GM19328 (cell line): Measurements from ENCODE around the gene POTEM.
"Not testable (repeated sequence)": the region's sequence is repeated elsewhere in the genome, so short reads cannot be mapped to it uniquely, and the experiment has no call there.

Experiments
- ATAC-seq: cut with Tn5 transposase; IDR thresholded peaks from one replicate; pipeline ENCODE4 v1.9.1; 2021; ENCODE audit warnings: mild to moderate bottlenecking, moderate library complexity; ENCODE audit not compliant: unreplicated experiment

POTEM gene

DNA sequence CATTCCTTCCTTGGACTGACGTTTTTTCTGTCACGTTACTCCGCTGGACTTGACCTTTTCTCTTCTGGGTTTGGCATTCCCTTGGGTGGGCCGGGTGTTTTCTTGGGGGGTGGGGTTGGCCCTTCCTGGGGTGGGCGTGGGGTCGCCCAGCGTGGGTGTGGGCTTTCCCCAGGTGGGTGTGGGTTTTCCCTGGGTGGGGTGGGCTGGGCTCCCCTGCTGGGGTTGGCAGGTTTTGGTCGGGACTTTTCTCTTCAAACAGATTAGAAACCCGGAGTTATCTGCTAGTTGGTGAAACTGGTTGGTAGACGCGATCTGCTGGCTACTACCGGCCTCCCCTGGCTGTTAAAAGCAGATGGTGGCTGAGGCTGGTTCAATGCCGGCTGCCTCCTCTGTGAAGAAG lies at the start of gene POTEM:
Gene POTEM (plus strand): TSS at position 301 of the 400 bp plus-strand sequence. CDS start 52 bp downstream, at position 353.
- not testable (repeated sequence) for ATAC-seq

DNA sequence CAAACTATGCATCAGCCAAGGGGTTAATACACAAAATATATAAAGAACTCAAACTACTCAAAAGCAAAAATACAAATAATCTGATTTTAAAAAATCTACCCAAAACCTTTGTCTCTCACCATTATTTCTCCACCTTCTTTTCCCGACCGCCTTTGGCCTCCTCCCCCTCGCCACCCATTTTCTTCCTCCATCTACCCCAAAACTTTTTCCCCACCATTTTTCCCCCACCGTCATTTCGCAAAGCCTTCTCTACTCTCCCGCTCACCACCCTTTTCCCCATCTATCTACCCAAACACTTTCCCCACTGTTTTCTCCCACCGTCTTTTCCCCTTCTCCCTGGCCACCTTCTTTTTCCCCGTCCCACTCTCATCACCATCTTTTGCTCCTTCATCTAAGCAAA lies 48.9 kb upstream of the POTEM start:
- ATAC-seq = not testable (repeated sequence)

DNA sequence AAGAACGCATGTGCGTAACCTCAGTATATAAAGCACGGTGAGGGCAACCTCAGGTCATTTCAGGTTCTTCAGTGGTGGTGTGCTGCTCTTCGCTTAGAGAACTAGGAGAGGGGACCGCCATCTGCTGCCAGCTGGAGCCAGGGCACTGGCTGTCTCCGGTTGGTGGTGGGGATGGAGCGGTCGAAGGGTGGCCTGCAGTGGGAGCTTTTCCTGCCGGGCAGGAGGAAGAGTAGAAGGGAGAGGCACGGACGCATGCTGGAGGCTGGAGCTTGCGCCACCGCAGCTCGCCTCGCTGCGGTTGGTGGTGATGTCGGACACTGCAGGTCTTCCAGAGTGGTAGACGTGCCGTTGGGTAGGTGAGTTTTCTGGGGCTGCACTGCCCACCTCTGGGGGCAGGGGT lies 47.2 kb upstream of the POTEM start:
- not testable (repeated sequence) for ATAC-seq

DNA sequence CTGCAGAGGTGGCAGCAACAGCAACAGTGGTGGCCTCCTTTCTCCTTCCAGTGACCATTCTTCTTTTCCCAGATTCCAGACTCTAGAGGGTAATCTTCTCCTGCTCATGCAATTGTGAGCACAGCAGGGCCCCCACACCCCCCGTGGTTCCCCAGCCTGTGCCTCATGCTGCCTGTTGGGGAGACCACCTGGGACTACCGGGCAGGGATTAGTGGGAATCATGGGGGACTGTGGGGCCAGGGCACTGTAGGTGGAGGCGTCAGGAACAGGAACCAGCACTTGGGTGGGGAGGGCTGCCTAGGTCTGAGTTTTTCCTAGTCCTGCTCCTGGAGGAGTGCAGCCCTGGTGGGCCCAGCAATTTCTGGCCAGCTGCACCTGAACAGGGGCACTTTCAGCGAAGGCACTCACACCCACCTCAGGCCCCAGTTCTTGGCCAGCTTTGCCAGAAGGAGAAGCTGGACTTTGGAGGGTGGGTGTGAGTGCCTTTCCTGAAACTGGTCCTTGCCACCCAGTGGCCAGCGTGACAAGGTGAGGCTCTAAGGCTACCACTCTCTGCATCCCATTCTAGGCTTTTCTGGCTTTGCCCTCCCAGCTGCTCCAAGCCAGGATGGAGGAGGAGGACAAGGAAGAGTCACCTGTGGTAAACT lies 46.1 kb upstream of the POTEM start:
- not testable (repeated sequence) for ATAC-seq

DNA sequence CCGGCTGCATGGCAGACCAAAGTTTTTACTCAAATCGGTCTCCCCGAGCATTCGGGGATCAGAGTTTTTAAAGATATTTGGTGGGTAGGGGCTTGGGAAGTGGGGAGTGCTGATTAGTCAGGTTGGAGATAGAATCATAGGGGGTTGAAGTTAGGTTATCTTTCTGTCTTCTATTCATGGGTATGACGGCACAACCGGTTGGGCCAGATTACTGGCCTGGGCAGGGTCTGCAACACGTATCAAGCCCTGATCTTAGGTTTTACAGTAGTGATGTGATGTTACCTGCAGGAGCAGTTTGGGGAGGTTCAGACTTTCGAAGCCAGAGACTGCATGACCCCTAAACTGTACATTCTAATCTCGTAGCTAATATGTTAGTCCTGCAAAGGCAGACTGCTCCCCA lies 30.4 kb upstream of the POTEM start:
- ATAC-seq = not testable (repeated sequence)

DNA sequence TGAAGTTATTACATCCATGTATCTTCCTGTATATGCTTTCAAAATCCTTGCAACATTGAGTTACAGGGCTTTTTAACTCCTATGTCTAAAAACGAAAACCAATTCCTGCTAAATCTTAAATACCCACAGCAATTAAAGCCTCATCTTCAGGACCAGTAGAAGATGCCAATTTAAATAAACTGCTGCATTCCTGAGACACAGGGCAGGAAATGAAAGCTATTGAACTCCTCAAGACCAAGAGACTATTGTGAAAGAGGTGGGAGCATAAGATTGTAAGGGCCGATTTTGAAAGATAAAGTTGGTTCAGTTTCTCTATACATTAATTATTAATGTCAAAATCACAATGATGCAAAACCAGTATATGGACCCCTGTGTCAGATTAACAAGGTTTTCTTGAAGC lies 28.5 kb upstream of the POTEM start:
- not testable (repeated sequence) for ATAC-seq

DNA sequence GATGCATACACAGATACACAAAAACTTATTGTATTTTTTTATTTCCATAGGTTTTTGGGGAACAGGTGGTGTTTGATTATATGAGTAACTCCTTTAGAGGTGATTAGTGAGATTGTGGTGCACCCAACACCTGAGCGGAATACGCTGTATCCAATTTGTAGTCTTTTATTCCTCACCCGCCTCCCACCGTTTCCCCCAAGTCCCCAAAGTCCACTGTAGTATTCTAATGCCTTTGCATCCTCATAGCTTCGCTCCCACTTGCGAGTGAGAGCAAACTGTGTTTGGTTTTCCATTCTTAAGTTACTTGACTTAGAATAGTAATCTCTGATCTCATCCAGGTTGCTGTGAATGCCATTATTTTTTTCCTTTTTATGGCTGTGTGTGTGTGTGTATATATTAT lies 17.3 kb upstream of the POTEM start:
- ATAC-seq = not testable (repeated sequence)

DNA sequence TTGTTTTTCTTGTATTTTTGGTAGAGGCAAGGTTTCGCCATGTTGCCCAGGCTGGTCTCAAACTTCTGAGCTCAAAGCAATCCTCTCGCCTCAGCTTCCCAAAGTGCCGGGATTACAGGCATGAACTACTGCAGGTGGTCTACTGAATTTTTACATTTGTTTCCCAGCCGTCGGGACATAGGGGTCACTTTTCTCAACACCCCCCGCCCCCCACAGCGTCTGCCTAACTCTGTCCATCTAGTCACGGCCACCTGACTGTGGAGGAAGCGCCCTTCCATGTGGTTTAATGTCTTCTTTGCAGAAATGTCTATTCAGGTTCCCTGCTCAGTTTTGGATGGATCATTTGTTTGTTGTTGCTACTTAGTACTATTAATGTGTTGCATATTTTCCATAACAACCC lies 14.1 kb upstream of the POTEM start:
- not testable (repeated sequence) for ATAC-seq

DNA sequence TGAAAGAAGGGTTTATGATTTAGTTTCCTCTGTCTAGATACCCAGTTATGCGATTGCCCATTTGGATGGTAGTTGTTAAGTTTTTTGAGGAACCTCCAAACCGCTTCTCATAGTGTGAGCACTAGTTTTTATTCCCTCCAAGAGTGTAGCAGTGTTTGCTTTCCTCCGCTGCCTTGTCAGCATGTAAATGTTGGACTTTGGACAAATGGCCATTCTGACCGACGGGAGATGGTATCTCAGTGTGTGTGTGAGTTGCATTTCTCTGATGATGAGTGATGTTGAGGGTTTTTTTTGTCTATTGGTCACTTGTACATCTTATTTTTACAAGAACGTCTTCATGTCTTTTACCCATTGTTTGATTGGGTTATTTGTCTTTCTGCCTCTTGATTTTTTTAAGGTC lies 11.4 kb upstream of the POTEM start:
- ATAC-seq = not testable (repeated sequence)

DNA sequence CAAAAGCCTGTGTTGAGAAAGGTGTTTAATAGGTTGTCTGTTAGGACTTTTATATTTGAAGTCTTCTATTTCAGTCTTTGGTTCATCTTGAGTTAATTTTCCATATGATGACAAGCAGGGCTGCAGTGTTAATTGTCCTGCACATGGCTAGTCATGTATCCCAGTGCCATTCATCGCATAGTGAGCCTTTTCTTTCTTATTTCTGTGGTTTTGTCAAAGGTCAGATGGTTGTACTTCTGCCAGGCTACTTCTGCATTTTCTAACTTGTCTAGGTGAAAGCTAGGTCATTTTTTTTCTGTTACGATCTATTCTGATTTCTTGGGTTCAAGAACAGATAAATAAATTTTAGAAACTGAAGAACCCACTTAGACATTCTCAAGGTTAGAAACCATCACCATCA lies 5.7 kb upstream of the POTEM start:
- not testable (repeated sequence) for ATAC-seq

DNA sequence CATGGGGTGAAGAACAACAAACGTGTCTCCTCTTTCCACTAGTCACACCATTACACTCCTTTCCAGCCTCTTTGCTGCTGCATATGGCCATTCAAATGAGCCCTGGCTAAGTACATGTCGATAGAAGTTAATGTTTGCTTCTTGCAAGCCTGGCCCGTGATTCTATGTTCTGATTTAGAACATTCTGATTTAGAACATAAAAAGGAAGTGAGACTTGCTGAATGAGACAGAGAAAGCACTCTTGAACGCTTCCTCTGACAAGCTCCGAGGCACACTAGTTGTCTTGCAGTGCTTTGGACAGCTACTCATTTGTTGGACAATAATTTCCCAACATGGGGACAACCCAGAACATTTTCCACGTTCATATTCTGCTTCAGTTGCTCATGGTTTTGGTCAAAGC lies 5.1 kb upstream of the POTEM start:
- ATAC-seq = not testable (repeated sequence)

DNA sequence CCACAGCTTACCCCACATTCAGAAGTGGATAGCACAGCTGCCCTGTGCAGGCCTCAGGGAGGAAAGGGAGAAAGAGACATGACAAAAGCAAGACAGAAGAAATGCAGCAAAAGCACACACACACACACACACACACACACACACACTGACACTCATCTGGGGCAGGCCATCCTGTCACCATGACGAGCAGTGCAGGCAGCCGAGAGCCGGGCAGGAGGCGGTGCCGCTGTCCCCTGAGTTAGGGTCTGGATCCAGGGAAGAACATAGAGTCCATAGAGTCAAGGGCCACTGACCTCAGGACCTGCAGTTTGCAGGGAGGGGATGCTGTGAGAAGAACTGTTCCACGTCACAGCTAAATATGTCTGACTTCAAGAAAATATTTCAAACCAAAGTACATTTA lies 4.0 kb upstream of the POTEM start:
- ATAC-seq = not testable (repeated sequence)

DNA sequence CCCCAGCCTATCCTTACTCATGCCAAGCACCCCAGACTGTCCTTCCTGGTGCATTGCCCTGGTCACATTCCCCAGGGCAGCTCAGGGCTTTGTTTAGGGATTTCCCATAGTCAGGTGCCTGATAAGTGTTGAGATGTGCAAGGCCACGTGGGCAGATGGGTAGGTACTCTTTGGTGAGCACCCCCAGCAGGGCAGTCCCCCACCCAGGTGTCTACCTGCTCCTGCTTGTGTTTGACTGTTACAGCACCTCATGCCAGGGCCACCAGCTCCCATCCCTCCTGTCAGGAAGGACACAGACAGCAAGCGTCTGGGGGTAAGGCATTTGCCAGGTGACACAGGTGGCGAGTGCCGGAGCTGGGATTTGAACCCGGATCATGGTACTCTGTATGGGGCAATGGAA lies 2.4 kb upstream of the POTEM start:
- ATAC-seq = not testable (repeated sequence)

DNA sequence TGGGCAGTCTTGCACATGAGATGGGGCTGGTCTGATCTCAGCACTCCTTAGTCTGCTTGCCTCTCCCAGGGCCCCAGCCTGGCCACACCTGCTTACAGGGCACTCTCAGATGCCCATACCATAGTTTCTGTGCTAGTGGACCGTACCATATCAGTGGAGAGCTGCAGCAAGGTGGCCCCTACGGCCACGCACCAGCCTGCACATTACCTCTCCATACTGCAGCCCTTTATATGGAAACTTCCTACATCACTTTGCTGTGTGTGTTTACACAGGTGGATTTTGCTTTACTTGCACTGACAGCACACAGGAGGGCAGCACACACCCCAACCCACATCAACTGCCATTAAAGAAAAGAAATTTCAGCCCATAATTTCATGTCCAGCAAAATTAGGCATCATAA lies 35.3 kb downstream of the POTEM start:
- ATAC-seq = not testable (repeated sequence)

DNA sequence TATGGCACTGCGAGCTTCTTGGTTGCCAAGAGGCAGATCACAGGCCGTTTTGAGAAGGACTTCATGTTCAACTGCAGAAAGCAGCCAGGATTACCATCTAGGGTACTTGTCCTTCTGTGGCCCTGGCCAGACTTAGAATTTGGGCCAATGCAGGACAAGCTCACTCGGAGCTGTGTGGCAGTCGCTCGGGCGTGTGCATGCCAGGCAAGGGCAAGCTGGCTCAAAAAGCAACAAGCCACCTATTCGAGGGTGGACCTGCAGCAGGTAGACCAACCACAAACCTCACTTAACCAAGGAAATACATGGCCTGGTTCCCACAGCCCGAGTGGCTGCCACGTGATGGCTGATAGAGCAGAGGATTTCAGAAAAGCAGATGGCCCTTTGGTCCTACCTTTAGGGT lies 39.3 kb downstream of the POTEM start:
- not testable (repeated sequence) for ATAC-seq

DNA sequence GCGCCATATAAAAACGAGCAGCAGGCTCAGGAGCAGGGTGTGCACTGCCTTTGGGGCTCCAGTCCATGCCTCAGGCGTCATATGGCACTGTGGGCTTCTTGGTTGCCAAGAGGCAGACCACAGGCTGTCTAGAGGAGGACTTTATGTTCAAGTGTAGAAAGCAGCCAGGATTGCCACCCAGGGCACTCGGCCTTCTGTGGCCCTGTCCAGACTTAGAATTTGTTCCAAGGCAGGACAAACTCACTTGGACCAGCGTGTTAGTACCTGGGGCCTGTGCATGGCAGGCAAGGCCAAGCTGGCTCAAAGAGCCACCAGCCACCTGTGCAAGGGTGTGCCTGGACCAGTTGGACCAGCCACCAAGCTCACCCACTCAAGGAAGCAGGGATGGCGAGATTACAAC lies 40.4 kb downstream of the POTEM start:
- ATAC-seq = not testable (repeated sequence)

DNA sequence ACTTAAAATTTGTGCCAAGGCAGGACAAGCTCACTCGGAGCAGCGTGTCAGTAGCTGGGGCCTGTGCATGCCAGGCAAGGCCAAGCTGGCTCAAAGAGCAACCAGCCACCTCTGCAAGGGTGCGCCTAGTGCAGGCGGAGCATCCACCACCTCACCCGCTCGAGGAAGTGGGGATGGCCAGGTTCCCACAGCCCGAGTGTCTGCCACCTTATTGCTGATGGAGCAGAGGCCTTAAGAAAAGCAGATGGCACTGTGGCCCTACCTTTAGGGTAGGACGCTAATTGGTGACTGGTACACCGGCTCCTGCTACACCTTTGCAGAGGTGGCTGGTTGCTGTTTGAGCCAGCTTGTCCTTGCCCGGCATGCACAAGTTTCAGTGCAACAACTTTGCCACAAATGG lies 43.8 kb downstream of the POTEM start:
- ATAC-seq = not testable (repeated sequence)

DNA sequence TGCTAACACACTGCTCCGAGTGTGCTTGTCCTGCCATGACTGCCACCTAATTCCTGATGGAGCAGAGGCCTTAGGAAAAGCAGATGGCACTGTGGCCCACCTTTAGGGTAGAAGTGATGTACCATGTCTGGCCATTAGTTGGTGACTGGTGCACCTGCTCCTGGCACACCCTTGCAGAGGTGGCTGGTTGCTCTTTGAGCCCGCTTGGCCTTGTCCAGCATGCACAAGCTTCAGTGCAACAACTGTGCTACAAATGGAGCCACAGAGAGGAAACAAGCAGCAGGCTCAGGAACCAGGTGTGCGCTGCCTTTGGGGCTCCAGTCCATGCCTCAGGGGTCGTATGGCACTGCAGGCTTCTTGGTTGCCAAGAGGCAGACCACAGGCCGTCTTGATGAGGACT lies 44.5 kb downstream of the POTEM start:
- ATAC-seq = not testable (repeated sequence)

DNA sequence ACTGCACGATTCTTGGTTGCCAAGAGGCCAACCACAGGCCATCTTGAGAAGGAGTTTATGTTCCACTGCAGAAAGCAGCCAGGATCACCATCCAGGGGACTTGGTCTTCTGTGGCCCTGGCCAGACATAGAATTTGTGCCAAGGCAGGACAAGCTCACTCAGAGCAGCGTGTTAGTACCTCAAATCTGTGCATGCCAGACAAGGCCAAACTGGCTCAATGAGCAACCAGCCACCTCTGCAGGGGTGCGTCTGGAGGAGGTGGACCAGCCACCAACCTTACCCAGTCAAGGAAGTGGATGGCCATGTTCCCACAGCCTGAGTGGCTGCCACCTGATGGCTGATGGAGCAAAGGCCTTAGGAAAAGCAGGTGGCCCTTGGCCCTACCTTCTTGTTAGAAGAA lies 48.0 kb downstream of the POTEM start:
- ATAC-seq = not testable (repeated sequence)

DNA sequence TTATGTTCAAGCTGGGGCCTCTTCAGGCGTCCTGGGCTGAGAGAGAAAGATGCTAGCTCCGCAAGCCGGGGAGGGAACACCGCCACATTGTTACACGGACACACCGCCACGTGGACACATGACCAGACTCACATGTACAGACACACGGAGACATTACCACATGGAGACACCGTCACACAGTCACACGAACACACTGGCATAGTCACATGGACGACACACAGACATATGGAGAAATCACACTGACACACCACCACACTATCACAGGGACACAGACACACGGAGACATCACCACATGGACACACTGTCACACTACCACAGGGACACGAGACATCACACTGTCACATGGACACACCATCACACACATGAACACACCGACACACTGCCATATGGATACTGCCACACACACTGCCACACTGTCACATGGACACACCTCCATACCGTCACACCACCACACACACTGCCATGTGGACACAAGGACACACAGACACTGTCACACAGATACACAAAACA lies 57.9 kb downstream of the POTEM start:
- ATAC-seq = not testable (repeated sequence)

DNA sequence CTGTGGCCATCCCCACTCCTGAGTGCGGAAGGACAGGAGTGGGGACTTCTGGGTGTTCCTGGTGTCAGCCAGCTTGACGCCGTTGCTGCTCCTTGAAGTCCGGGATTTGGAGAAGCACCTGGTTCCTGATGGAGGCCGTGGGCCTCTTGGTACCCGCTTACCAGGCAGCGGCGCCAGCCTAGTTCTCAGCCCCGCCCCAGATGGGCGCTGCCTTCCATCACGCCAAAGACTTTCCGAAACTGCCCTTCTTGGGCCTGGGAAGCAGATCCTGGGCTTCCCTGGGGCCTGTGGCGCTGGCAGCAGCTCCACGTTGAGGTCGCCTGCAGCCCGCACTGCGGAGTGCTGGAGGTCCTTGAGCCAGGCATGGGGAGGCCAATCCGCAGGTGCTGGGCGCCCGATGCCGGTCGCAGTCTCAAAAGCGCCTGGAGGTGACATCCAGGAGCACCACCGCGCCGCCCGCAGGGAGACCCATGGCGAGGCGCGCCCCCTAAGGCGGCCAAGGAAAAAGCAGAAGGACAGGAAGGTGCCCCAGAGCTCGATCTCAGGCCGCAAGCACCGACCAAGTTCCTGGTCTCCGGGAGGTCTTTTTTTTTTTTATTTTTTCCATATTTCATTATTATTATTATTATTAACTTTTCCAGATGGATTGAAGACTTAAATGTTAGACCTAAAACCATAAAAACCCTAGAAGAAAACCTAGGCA lies 59.6 kb downstream of the POTEM start:
- not testable (repeated sequence) for ATAC-seq

DNA sequence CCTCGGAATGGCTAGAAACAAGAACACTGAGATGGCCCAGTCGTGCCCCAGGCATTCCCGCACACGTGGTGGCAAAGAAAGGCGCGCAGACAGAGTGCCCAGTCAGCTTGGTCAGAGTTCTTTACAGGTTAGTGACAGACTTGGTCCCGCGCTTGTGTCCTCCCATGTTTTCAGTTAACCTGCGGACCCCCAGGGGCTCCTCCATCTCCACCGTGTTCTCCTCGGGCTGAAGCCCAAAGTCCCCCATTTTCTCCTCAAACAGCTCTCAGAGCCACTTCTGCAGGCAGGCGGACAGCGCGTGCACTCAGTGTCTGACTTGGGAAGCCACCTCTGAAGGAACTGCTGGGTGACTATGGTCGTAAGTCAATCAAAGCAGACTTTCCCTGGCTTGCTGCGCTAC lies 60.7 kb downstream of the POTEM start:
- ATAC-seq = not testable (repeated sequence)
